ENCODE results near the gene MFSD11. TPM values are rescaled to one million over a fixed set of nuclear protein-coding genes. Genes with fewer than 3 reads are reported as not detected.
A peak's percentile ranks its signal among the peaks of the same experiment; 100 is the strongest.

MFSD11 gene
- total and polyA plus RNA-seq, 2 of the 8 experiments (the other 6 are each of a cell fraction or from before 2014, with no cell fraction given) = 17.7 to 19.8 TPM

- no peak overlapping the region for H3K14ac ChIP-seq (ENCODE audit: insufficient read length)
- peak overlapping the region; percentile 28 to 67 (median 54); a peak in 7 of 8 replicates for H3K4me3 ChIP-seq (ENCODE audit: extremely low read depth in 1 of 4, insufficient read depth in 2 of 4, low read depth in 3 of 4, low read length in 4 of 4)
- 0 out of 2 replicates have a peak overlapping the region, but pooled peaks have one; percentile 27 for H3K18ac ChIP-seq (ENCODE audit: extremely low read depth, low read length)
- H2BK5ac ChIP-seq (ENCODE audit: low read depth, low read length) = no peak overlapping the region
- H3K4me1 ChIP-seq (replicated peaks in 1 of 4; ENCODE audit: control insufficient read depth in 3 of 4, insufficient read depth in 4 of 4, low read length in 3 of 4) = peaks cover 11 to 28% (median 19%) of the 10 kb centered on the region in 4 experiments
- H4K20me1 ChIP-seq (replicated peaks in 1 of 2; ENCODE audit: control insufficient read depth in 1 of 2, insufficient read depth in 2 of 2, low read length in 2 of 2) = peaks cover 0 to 8% of the 10 kb centered on the region in 2 experiments
- no peak overlapping the region for H2BK20ac ChIP-seq (ENCODE audit: low read length)
- FAIRE-seq (no peak), DNase-seq (ENCODE audit: low read depth in 1 of 2, low spot score in 2 of 2) (peak in 1 of 2 experiments; percentile 56)
- H3K27me3 ChIP-seq (replicated peaks in 1 of 4; ENCODE audit: control insufficient read depth in 3 of 4, extremely low read depth in 1 of 4, insufficient read depth in 3 of 4, low read length in 3 of 4) = peaks cover 2 to 22% (median 20%) of the 10 kb centered on the region in 4 experiments
- H3K23ac ChIP-seq (ENCODE audit: insufficient read length) = no peak overlapping the region
- TF ChIP-seq BCL11A (IDR thresholded peaks at IDR 0.05; ENCODE audit: low read depth in 2 of 2, low read length in 2 of 2) (no peak), HDAC2 (IDR thresholded peaks at IDR 0.05; ENCODE audit: borderline replicate concordance in 1 of 2, low read depth in 2 of 2, low read length in 2 of 2) (no peak), RAD21 (IDR thresholded peaks at IDR 0.05 in 1 of 2, conservative IDR thresholded peaks at IDR 0.05 in 1 of 2; ENCODE audit: low read depth in 2 of 2, low read length in 2 of 2) (no peak), TCF12 (IDR thresholded peaks at IDR 0.05; ENCODE audit: low read depth, low read length) (no peak), BRCA1 (IDR thresholded peaks at IDR 0.05; ENCODE audit: low read depth, low read length) (no peak), GTF2F1 (IDR thresholded peaks at IDR 0.05; ENCODE audit: borderline replicate concordance, low read depth, low read length) (no peak), CEBPB (IDR thresholded peaks at IDR 0.05; ENCODE audit: low read depth, low read length) (no peak)
- POLR2A ChIA-PET (ENCODE audit: partially characterized antibody) = interaction anchor here (0.6 to 3.2 kb wide), 10 partner anchors 8 to 142 kb away, joined by 3 to 19 read pairs (median 6); partner anchors contain the start of genes MFSD11 and SRSF2
- H2AFZ ChIP-seq (ENCODE audit: low read length) = no peak overlapping the region
- H3K56ac ChIP-seq (replicated peaks; ENCODE audit: insufficient read length, low read depth, low read length) = no peak overlapping the region
- no peaks in the 10 kb centered on the region for H3K36me3 ChIP-seq (ENCODE audit: control insufficient read depth in 2 of 4, insufficient read depth in 4 of 4, low read length in 3 of 4)
- peak overlapping the region; percentile 87 to 89 for H3K4me2 ChIP-seq (ENCODE audit: insufficient read depth in 1 of 2, low read depth in 2 of 2, low read length in 2 of 2)
- H4K5ac ChIP-seq (ENCODE audit: insufficient read length, low read depth, low read length) = no peak overlapping the region
- no peaks in the 10 kb centered on the region for H3K9me3 ChIP-seq (ENCODE audit: insufficient read depth in 2 of 2, low read depth in 1 of 2, low read length in 1 of 2)
- peak overlapping the region; percentile 13; the same call in 1 of the 2 replicates for H2BK15ac ChIP-seq (ENCODE audit: low read length)
- H3K79me1 ChIP-seq (ENCODE audit: low read depth, low read length) = peaks cover 2% of the 10 kb centered on the region
- no peak overlapping the region for H2BK12ac ChIP-seq (ENCODE audit: low read depth, low read length)
- H4K91ac ChIP-seq (replicated peaks; ENCODE audit: insufficient read length, low read length) = no peak overlapping the region
- peak overlapping the region; percentile 34 for H2AK5ac ChIP-seq (ENCODE audit: low read depth, low read length)
- no peak overlapping the region for H3K27ac ChIP-seq (ENCODE audit: low read depth, low read length)
- H3K4ac ChIP-seq (replicated peaks; ENCODE audit: insufficient read length, low read depth, low read length) = no peak overlapping the region
- H3K9ac ChIP-seq (replicated peaks in 1 of 4; ENCODE audit: extremely low read depth in 1 of 4, low read depth in 3 of 4, low read length in 3 of 4) = no peak overlapping the region
- CTCF ChIA-PET (ENCODE audit: partially characterized antibody) = interaction anchor here (0.6 to 5.6 kb wide), 16 partner anchors 8 to 250 kb away, joined by 3 to 67 read pairs (median 5); no protein-coding TSS in a partner anchor
- H3K23me2 ChIP-seq (ENCODE audit: low read depth, low read length) = peaks cover 11% of the 10 kb centered on the region; the same call in 1 of the 2 replicates
- H4K8ac ChIP-seq (ENCODE audit: extremely low read depth, insufficient read depth, low read length) = no peak overlapping the region
- H3K79me2 ChIP-seq (ENCODE audit: control insufficient read depth in 1 of 2, insufficient read depth in 2 of 2, low read length in 2 of 2) = no peaks in the 10 kb centered on the region
- WGBS, 2 experiments (ENCODE audit: extremely low coverage in 1 of 2, insufficient coverage in 1 of 2, insufficient read length in 1 of 2, insufficient replicate concordance in 2 of 2, low coverage in 1 of 2, low lambda C conversion rate in 2 of 2, missing lambda C conversion rate in 1 of 2) = 57% methylated on average over 28 of the region's 29 CpGs; no CpG with 5 or more reads in 1 of the 2 experiments
- H2BK120ac ChIP-seq (replicated peaks; ENCODE audit: low read depth, low read length) = no peak overlapping the region
Observed at GRCh38 chr17:76709077-76709950, 28.6 kb upstream of the MFSD11 start.
